GM23338 (cell line): ENCODE measurements around the gene SLC16A7. TPM values are rescaled to one million over a fixed set of nuclear protein-coding genes. Genes with fewer than 3 reads are reported as not detected.

ENCODE experiments used
- ATAC-seq: fragments of 200-7000 bp; cut with Tn5 transposase; 3 replicates; pipeline ENCODE4 v1.9.1; 2020
- DNase-seq: peaks from one replicate; pipeline ENCODE4 v3.0.0-alpha.2; 2015; ENCODE audit warnings: low spot score
- H2AFZ ChIP-seq: fragments of 200-600 bp; sonication (generic); 2 replicates; pipeline ENCODE4 v1.8.0; 2016; ENCODE audit warnings: antibody characterized with exemption, mild to moderate bottlenecking, moderate library complexity
- H3F3A ChIP-seq: fragments of 200-600 bp; sonication (generic); replicated peaks from 2 replicates; pipeline ENCODE4 v1.8.0; 2017; ENCODE audit warnings: antibody characterized with exemption, mixed run types, low read depth
- H3K27ac ChIP-seq: fragments of 200-600 bp; sonication (generic); 2 replicates; pipeline ENCODE4 v1.6.1; 2016; ENCODE audit warnings: low read depth
- H3K27me3 ChIP-seq: fragments of 200-600 bp; sonication (generic); 2 replicates; pipeline ENCODE4 v1.8.0; 2016; ENCODE audit warnings: mild to moderate bottlenecking, mixed run types, moderate library complexity; ENCODE audit not compliant: insufficient read depth
- H3K36me3 ChIP-seq: fragments of 200-600 bp; sonication (generic); 2 replicates; pipeline ENCODE4 v1.8.0; 2016; ENCODE audit warnings: mild to moderate bottlenecking; ENCODE audit not compliant: insufficient read depth
- H3K4me1 ChIP-seq: fragments of 200-600 bp; sonication (generic); 2 replicates; pipeline ENCODE4 v1.8.0; 2016; ENCODE audit warnings: mild to moderate bottlenecking, moderate library complexity; ENCODE audit not compliant: insufficient read depth
- H3K4me2 ChIP-seq: fragments of 200-600 bp; sonication (generic); 2 replicates; pipeline ENCODE4 v1.7.1; 2017; ENCODE audit warnings: mixed run types
- H3K4me3 ChIP-seq: fragments of 200-600 bp; sonication (generic); 2 replicates; pipeline ENCODE4 v1.6.1; 2016; ENCODE audit warnings: mixed run types
- H3K79me2 ChIP-seq: fragments of 200-600 bp; sonication (generic); replicated peaks from 2 replicates; pipeline ENCODE4 v1.8.0; 2017; ENCODE audit warnings: mild to moderate bottlenecking; ENCODE audit not compliant: insufficient read depth
- H3K9me2 ChIP-seq: fragments of 200-600 bp; sonication (generic); 2 replicates; pipeline ENCODE4 v1.8.0; 2017; ENCODE audit not compliant: insufficient read depth
- H4K20me1 ChIP-seq: fragments of 200-600 bp; sonication (generic); replicated peaks from 2 replicates; pipeline ENCODE4 v1.8.0; 2017; ENCODE audit warnings: mild to moderate bottlenecking; ENCODE audit not compliant: insufficient read depth
- H3K27ac Mint-ChIP-seq: 2 replicates; pipeline ENCODE4 v1.8.0; 2020; ENCODE audit warnings: inconsistent platforms, mild to moderate bottlenecking, moderate library complexity, mixed read lengths
- H3K27me3 Mint-ChIP-seq: 3 replicates; pipeline ENCODE4 v1.8.0; 2022; ENCODE audit warnings: low read depth, mild to moderate bottlenecking, moderate library complexity, mixed read lengths, inconsistent platforms; ENCODE audit not compliant: insufficient read depth, poor library complexity
- H3K36me3 Mint-ChIP-seq: 3 replicates; pipeline ENCODE4 v1.8.0; 2021; ENCODE audit warnings: low read depth, mild to moderate bottlenecking, inconsistent platforms, moderate library complexity, mixed read lengths
- H3K4me1 Mint-ChIP-seq: 3 replicates; pipeline ENCODE4 v1.8.0; 2020; ENCODE audit warnings: mild to moderate bottlenecking, inconsistent platforms, mixed read lengths
- H3K4me3 Mint-ChIP-seq: 3 replicates; pipeline ENCODE4 v1.8.0; 2021; ENCODE audit warnings: moderate library complexity, mild to moderate bottlenecking, inconsistent platforms, mixed read lengths
- H3K9me3 Mint-ChIP-seq: 3 replicates; pipeline ENCODE4 v1.8.0; 2020; ENCODE audit warnings: moderate library complexity, mild to moderate bottlenecking, inconsistent platforms, mixed read lengths
- CREB1 ChIP-seq: fragments of 250-450 bp; sonication (Bioruptor Pico); IDR thresholded peaks from 2 replicates; pipeline ENCODE4 v1.5.0; 2020; ENCODE audit warnings: low read depth, mild to moderate bottlenecking, moderate library complexity
- EZH2 ChIP-seq: fragments of 200-600 bp; sonication (generic); IDR thresholded peaks from one replicate; pipeline ENCODE4 v1.8.0; 2017; ENCODE audit warnings: antibody characterized with exemption, mild to moderate bottlenecking, low read depth; ENCODE audit not compliant: unreplicated experiment
- EZH2phosphoT487 ChIP-seq: fragments of 200-600 bp; sonication (generic); IDR thresholded peaks from one replicate; pipeline ENCODE4 v1.8.1; 2018; ENCODE audit warnings: antibody characterized with exemption; ENCODE audit not compliant: unreplicated experiment
- JUNB ChIP-seq: IDR thresholded peaks from one replicate; pipeline ENCODE4 v1.6.1; 2016; ENCODE audit warnings: antibody characterized with exemption; ENCODE audit not compliant: unreplicated experiment
- NANOG ChIP-seq: IDR thresholded peaks from 2 replicates; pipeline ENCODE4 v1.6.1; 2016; ENCODE audit warnings: antibody characterized with exemption, borderline replicate concordance
- POLR2AphosphoS5 ChIP-seq: IDR thresholded peaks from 2 replicates; pipeline ENCODE4 v1.6.1; 2016; ENCODE audit warnings: antibody characterized with exemption, low read depth
- REST ChIP-seq: IDR thresholded peaks from one replicate; pipeline ENCODE4 v1.6.1; 2018; ENCODE audit warnings: antibody characterized with exemption; ENCODE audit not compliant: unreplicated experiment
- STAT1 ChIP-seq: IDR thresholded peaks from one replicate; pipeline ENCODE4 v1.6.1; 2016; ENCODE audit warnings: antibody characterized with exemption; ENCODE audit not compliant: unreplicated experiment
- ZNF114 ChIP-seq: fragments of 250-450 bp; sonication (Bioruptor Pico); IDR thresholded peaks from 2 replicates; pipeline ENCODE4 v1.5.0; 2020; ENCODE audit warnings: mild to moderate bottlenecking, moderate library complexity
- ZNF331 ChIP-seq: fragments of 250-450 bp; sonication (Bioruptor Pico); IDR thresholded peaks from 2 replicates; pipeline ENCODE4 v1.5.0; 2020; ENCODE audit warnings: low read depth, mild to moderate bottlenecking, moderate library complexity
- ZNF462 ChIP-seq: fragments of 250-450 bp; sonication (Bioruptor Pico); IDR thresholded peaks from 2 replicates; pipeline ENCODE4 v1.5.0; 2020; ENCODE audit warnings: mild to moderate bottlenecking, moderate library complexity
- polyA plus RNA-seq: library from polyadenylated mRNA; unstranded; fragments of >200 nt; fragmentation: Nextera tagmentation; extraction: Ambion mirVana; gene quantifications from 2 replicates; pipeline ENCODE4 v1.2.1, GENCODE V29; 2016
- total RNA-seq: library from RNA; depleted of rRNA; stranded (reverse); fragments of >200 nt; shearing (Covaris generic); gene quantifications from 2 replicates; pipeline ENCODE4 v1.2.3, GENCODE V29; 2014
- TF ChIP-seq, protein P1 (sequence below), 2 experiments: fragments of 200-600 bp in 1 of 2; sonication (generic) in 1 of 2; conservative IDR thresholded peaks; 2 replicates each; pipeline versions ENCODE4 v1.5.1 to v1.6.1; 2016 to 2017; ENCODE audit warnings: antibody characterized with exemption in 2 of 2, low read depth in 2 of 2, mild to moderate bottlenecking in 2 of 2, moderate library complexity in 1 of 2
- TF ChIP-seq, protein P2 (sequence below): IDR thresholded peaks from 2 replicates; pipeline ENCODE4 v1.6.1; 2016; ENCODE audit warnings: antibody characterized with exemption

The SLC16A7 gene
- total and polyA plus RNA-seq, 2 experiments from 2014 or later = 2.8 to 4.3 TPM

DNA sequence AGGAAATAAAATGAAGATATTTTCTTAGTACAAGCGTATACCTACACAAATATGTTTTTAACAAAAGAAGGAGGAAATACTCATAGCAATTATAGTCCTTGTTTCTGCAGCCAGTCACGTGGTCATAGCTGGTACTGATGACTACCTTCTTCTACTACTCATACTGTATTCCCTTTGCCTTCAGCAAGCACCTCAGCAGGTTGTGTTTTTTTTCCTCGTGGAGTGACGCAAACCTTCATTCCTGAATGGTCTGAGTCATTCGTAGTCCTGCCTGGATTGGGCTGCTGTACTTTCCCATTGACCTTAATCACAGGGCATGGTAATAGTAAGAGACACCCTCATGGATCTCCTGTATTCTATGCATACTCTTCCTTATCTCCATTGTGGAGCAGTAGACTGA is 25.7 kb upstream of the SLC16A7 start:
- Histone ChIP-seq H2AFZ (no peak overlapping the region), H3K27me3 (no peaks in the 10 kb centered on the region), H3F3A (no peaks in the 10 kb centered on the region), H3K9me2 (no peaks in the 10 kb centered on the region), H4K20me1 (no peaks in the 10 kb centered on the region), H3K4me2 (no peak overlapping the region), H3K79me2 (no peaks in the 10 kb centered on the region), H3K36me3 (no peaks in the 10 kb centered on the region), H3K4me1 (no peaks in the 10 kb centered on the region), H3K4me3 (no peak overlapping the region), H3K27ac (no peak overlapping the region)
- no peaks in the 10 kb centered on the region for H3K9me3 Mint-ChIP-seq
- no peak overlapping the region for H3K27ac Mint-ChIP-seq
- no peaks in the 10 kb centered on the region for H3K36me3 Mint-ChIP-seq
- ATAC-seq (no peak), DNase-seq (no peak)
- no peaks in the 10 kb centered on the region for H3K27me3 Mint-ChIP-seq
- no peaks in the 10 kb centered on the region for H3K4me1 Mint-ChIP-seq
- H3K4me3 Mint-ChIP-seq = no peak overlapping the region
- TF ChIP-seq REST = no peak
- TF ChIP-seq JUNB = no peak
- no peak for TF ChIP-seq ZNF462 (CRISPR knock-in tag)
- no peak for TF ChIP-seq CREB1
- no peak for TF ChIP-seq STAT1
- no peak for TF ChIP-seq ZNF331 (CRISPR knock-in tag)
- TF ChIP-seq NANOG = no peak
- no peak for TF ChIP-seq EZH2phosphoT487
- TF ChIP-seq POLR2AphosphoS5 = no peak
- TF ChIP-seq, protein P1, sequence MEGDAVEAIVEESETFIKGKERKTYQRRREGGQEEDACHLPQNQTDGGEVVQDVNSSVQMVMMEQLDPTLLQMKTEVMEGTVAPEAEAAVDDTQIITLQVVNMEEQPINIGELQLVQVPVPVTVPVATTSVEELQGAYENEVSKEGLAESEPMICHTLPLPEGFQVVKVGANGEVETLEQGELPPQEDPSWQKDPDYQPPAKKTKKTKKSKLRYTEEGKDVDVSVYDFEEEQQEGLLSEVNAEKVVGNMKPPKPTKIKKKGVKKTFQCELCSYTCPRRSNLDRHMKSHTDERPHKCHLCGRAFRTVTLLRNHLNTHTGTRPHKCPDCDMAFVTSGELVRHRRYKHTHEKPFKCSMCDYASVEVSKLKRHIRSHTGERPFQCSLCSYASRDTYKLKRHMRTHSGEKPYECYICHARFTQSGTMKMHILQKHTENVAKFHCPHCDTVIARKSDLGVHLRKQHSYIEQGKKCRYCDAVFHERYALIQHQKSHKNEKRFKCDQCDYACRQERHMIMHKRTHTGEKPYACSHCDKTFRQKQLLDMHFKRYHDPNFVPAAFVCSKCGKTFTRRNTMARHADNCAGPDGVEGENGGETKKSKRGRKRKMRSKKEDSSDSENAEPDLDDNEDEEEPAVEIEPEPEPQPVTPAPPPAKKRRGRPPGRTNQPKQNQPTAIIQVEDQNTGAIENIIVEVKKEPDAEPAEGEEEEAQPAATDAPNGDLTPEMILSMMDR (conservative IDR thresholded peaks at IDR 0.05; ENCODE audit: low read depth in 2 of 2) = no peak
- TF ChIP-seq, protein P2, sequence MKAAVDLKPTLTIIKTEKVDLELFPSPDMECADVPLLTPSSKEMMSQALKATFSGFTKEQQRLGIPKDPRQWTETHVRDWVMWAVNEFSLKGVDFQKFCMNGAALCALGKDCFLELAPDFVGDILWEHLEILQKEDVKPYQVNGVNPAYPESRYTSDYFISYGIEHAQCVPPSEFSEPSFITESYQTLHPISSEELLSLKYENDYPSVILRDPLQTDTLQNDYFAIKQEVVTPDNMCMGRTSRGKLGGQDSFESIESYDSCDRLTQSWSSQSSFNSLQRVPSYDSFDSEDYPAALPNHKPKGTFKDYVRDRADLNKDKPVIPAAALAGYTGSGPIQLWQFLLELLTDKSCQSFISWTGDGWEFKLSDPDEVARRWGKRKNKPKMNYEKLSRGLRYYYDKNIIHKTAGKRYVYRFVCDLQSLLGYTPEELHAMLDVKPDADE = no peak
- TF ChIP-seq EZH2 = no peak
- TF ChIP-seq ZNF114 (CRISPR knock-in tag) = no peak
